ENCODE measurements around the gene MYL9.

The MYL9 gene

DNA sequence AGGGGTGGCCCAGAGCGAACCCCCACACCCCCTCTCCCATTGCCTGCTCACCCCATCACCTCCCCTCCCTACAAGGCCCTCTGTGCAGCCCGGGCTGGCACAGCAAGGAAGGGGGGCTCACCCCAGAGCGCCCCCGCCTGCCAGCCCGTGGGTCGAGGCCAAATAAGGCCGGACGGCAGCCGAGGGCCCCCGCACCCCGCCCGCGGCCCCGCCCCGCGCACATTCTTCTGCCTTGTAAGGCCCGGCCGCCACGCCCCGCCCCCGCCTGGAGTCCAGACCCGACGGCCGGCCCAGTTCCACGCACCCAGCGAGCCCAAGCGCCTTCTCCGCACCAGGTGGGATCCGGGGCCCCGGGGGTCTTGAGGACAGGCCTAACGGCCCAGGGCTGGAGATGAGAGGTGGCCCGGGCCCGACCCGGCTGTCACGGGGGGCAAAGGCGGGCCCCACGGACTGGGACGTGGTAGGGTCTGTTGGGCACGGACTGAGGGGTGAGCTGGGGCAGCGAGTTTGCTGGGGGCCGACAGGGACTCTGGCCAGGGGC is at the start of gene MYL9:
Gene MYL9 (plus strand): TSS at position 293 of the 541 bp plus-strand sequence. CDS start 3,366 bp downstream, outside the sequence.
- no peaks in the 10 kb centered on the region for H3K27me3 ChIP-seq (ENCODE audit: low read depth)
- no peaks in the 10 kb centered on the region for H3K36me3 ChIP-seq (replicated peaks)
- no peaks in the 10 kb centered on the region for H3K4me1 ChIP-seq
- no peak for DNase-seq (ENCODE audit: low spot score in 2 of 2)
- in situ Hi-C loops (cut with MboI; ENCODE audit: low sequenced_read_pairs), result no loop called here
- no peak within 1 kb of the TSS for H3K4me3 ChIP-seq
- H3K9me3 ChIP-seq, result no peaks in the 10 kb centered on the region

DNA sequence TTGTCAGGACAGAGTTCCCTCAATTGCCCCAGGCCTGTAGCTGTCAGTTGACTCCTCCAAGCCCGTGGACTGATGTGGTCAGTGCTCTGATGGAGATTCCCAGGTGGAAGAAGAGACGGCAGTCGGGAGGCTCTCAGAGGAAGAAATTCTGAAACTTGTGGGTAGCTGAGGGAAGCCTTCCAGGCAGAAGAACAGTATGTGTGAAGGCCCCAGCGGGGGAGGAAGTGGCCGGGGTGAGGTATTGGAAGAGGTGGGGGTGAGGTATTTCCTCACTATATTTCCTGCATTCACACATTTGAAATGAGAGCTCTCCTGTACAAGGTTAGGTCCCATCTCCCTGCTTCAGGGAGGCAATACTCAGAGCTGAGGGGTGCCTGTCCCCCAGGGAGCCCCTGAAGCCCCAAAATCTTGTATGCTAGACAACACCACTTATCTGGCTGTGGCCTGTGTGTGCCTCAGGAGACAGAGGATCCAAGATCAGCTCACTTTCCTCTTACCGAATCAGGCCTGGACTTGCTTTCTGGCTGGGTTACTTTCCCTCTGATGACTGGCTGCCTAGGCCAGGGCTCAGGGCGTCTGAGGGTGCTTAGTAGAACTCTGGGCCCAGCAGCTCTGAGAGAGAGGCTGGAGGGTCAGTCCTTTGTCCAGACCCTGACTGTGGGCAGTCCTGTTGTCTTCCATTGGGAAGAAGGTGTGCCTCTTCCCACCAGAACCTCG is 49.3 kb upstream of the MYL9 start:
- no peaks in the 10 kb centered on the region for H3K27me3 ChIP-seq (ENCODE audit: low read depth)
- no peaks in the 10 kb centered on the region for H3K4me1 ChIP-seq
- H3K9me3 ChIP-seq, result no peaks in the 10 kb centered on the region
- H3K4me3 ChIP-seq, result no peak overlapping the region
- no peak for DNase-seq (ENCODE audit: low spot score in 2 of 2)
- in situ Hi-C loops (cut with MboI; ENCODE audit: low sequenced_read_pairs), result no loop called here
- H3K36me3 ChIP-seq (replicated peaks), result peaks cover 3% of the 10 kb centered on the region

DNA sequence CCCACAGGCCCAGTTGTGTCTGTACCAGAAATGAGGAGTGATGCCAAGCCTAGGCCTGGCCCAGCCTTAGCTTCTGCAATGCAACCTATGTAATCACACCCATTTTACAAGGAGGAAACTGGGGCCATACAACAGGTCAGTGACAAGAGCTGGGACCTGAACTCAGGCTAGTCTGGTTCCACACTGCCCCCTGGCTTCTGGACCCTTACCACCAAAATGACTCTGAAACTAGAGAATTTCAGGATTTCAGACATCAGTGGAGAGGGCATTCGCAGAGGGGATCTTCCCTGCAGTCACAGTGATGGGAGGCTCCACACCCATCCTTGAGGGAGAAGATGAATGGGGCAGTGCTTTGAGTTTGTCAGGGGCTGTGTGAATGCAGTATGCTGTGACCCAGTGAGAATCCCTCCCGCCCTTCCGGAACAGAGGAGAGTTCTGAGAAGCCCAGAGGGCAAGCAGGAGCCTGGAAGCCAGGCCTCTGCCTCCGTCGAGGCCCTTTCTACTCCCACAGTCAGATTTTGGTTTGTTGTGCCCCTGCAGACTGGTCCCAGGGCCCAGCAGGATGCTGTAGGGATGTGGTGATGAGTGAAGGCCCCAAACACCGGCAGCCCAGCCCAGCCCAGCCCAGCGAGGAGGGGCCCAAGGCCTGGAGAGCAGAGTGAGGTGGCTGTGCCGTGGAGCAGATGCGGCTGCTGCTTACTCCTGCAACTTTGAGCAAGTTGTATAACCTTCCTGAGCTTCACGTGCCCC is 48.1 kb upstream of the MYL9 start:
- peaks cover 9% of the 10 kb centered on the region for H3K36me3 ChIP-seq (replicated peaks)
- H3K9me3 ChIP-seq, result no peaks in the 10 kb centered on the region
- DNase-seq (ENCODE audit: low spot score in 2 of 2), result peak in 1 of 2 experiments; percentile 30
- in situ Hi-C loops (cut with MboI; ENCODE audit: low sequenced_read_pairs), result no loop called here
- H3K4me3 ChIP-seq, result no peak overlapping the region
- H3K4me1 ChIP-seq, result no peaks in the 10 kb centered on the region
- no peaks in the 10 kb centered on the region for H3K27me3 ChIP-seq (ENCODE audit: low read depth)

- Histone ChIP-seq H3K4me1 (no peaks in the 10 kb centered on the region), H3K27me3 (ENCODE audit: low read depth) (no peaks in the 10 kb centered on the region), H3K4me3 (no peak overlapping the region), H3K9me3 (no peaks in the 10 kb centered on the region), H3K36me3 (replicated peaks) (peaks cover 9% of the 10 kb centered on the region)
- DNase-seq (ENCODE audit: low spot score in 2 of 2), result no peak
- in situ Hi-C loops (cut with MboI; ENCODE audit: low sequenced_read_pairs), result no loop called here
Measured at GRCh38 chr20:36493801-36494114, 47.6 kb upstream of the MYL9 start.

- DNase-seq (ENCODE audit: low spot score in 2 of 2), result no peak
- Histone ChIP-seq H3K27me3 (ENCODE audit: low read depth) (no peaks in the 10 kb centered on the region), H3K4me3 (no peak overlapping the region), H3K36me3 (replicated peaks) (peaks cover 14% of the 10 kb centered on the region), H3K9me3 (no peaks in the 10 kb centered on the region), H3K4me1 (no peaks in the 10 kb centered on the region)
- in situ Hi-C loops (cut with MboI; ENCODE audit: low sequenced_read_pairs), result no loop called here
Measured at GRCh38 chr20:36496707-36497669, 44.3 kb upstream of the MYL9 start.

- Histone ChIP-seq H3K4me1 (no peaks in the 10 kb centered on the region), H3K36me3 (replicated peaks) (peaks cover 14% of the 10 kb centered on the region), H3K9me3 (no peaks in the 10 kb centered on the region), H3K27me3 (ENCODE audit: low read depth) (no peaks in the 10 kb centered on the region), H3K4me3 (no peak overlapping the region)
- DNase-seq (ENCODE audit: low spot score in 2 of 2), result no peak
- in situ Hi-C loops (cut with MboI; ENCODE audit: low sequenced_read_pairs), result no loop called here
Measured at GRCh38 chr20:36497856-36498255, 43.5 kb upstream of the MYL9 start.

DNA sequence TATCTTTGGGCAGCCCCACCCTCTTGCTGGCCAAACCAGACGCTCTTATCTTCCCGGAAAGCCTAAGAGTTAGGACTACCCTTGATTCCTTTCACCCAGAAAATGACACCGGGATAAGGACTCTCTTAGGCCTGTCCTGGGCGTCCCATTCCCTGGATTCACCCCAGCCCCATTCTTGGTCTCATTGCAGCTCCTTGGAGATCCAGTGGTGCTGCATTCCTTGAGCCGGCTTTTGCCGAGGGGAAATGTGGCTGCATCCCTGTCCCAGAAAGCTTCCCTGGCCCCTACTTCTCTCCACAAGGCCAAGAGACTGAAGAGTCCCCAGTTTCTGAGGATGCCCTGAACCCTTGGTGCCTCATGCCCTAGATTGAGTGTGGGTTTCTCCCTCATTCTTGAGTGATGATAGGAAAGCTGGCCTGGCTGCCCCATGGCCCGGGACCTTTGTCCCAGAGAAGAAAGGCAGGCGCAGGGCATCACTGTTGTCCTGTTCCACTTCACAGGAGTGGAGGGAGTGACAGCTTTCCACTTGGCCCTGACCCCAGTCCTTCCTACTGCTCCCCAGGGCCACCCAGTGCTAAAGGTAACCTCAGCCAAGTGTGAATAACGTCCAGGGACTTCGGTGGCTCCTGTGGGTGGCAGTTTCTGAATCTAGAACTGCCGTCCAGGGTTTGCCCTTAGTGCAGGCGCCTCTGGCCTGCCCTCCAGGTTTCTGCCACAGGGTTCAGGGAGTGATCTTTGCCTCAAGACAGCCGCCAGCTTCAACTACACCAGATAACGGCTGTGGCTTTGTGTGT is 42.7 kb upstream of the MYL9 start:
- Histone ChIP-seq H3K27me3 (ENCODE audit: low read depth) (no peaks in the 10 kb centered on the region), H3K4me1 (no peaks in the 10 kb centered on the region), H3K36me3 (replicated peaks) (peaks cover 15% of the 10 kb centered on the region), H3K9me3 (no peaks in the 10 kb centered on the region), H3K4me3 (no peak overlapping the region)
- in situ Hi-C loops (cut with MboI; ENCODE audit: low sequenced_read_pairs), result no loop called here
- no peak for DNase-seq (ENCODE audit: low spot score in 2 of 2)

DNA sequence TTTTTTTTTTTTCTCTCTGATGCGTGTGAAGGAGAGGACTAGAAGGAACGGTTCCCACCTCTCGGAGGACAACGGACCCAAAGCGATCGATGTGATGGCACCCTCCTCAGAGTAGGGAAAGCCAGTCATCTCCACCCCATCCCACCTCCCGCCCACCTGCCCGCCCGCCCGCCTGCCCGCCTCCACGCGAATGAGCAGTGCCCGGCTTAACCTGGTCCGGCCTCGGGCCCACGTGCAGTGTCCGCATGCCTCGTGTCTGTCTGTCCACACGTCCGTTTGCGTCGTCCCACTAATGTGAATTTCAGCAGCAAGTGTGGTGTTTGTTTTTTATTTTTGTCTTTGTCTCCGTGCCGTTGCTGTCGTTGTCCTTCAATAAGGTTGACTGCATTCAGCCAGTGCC is 42.1 kb upstream of the MYL9 start:
- Histone ChIP-seq H3K4me1 (no peaks in the 10 kb centered on the region), H3K9me3 (no peaks in the 10 kb centered on the region), H3K36me3 (replicated peaks) (peaks cover 19% of the 10 kb centered on the region), H3K27me3 (ENCODE audit: low read depth) (no peaks in the 10 kb centered on the region), H3K4me3 (no peak overlapping the region)
- DNase-seq (ENCODE audit: low spot score in 2 of 2), result no peak
- in situ Hi-C loops (cut with MboI; ENCODE audit: low sequenced_read_pairs), result no loop called here

- DNase-seq (ENCODE audit: low spot score in 2 of 2), result no peak
- no peak overlapping the region for H3K4me3 ChIP-seq
- in situ Hi-C loops (cut with MboI; ENCODE audit: low sequenced_read_pairs), result no loop called here
- no peaks in the 10 kb centered on the region for H3K4me1 ChIP-seq
- H3K9me3 ChIP-seq, result no peaks in the 10 kb centered on the region
- no peaks in the 10 kb centered on the region for H3K27me3 ChIP-seq (ENCODE audit: low read depth)
- peaks cover 23% of the 10 kb centered on the region for H3K36me3 ChIP-seq (replicated peaks)
Measured at GRCh38 chr20:36499723-36500501, 41.4 kb upstream of the MYL9 start.

DNA sequence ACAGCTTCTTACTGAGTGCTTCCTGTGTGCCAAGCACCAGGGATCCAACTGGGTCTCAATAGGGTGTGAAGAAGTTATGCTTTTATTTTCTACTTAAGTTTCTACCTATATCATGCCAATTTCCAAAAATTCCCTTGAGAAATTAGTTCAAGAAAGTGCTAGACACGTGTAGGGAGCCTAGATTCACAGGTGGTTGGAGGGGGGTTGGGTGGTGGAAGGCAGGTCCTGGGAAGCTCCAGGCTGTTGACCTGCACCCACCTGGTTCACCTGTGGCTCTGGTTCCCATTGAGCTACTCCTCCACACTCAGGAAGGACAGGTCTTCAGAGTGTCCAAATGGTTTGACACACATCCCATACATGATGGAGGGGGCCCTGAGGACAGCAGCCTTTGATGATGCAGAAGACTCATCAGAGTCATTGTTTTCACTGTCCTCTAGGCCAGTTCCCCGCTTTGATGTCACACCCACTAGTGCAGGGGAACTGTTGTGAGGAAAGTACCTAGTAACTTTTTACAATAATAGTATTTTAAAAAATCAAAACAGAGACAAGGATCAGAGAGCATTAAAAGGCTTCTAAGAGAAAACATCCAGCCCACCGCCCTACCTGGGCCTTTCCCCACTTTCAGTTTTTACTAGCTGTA is 39.8 kb upstream of the MYL9 start:
- no peak for DNase-seq (ENCODE audit: low spot score in 2 of 2)
- Histone ChIP-seq H3K9me3 (no peaks in the 10 kb centered on the region), H3K4me1 (no peaks in the 10 kb centered on the region), H3K4me3 (no peak overlapping the region), H3K27me3 (ENCODE audit: low read depth) (no peaks in the 10 kb centered on the region), H3K36me3 (replicated peaks) (peaks cover 23% of the 10 kb centered on the region)
- in situ Hi-C loops (cut with MboI; ENCODE audit: low sequenced_read_pairs), result no loop called here

- Histone ChIP-seq H3K27me3 (ENCODE audit: low read depth) (no peaks in the 10 kb centered on the region), H3K36me3 (replicated peaks) (peaks cover 14% of the 10 kb centered on the region), H3K9me3 (no peaks in the 10 kb centered on the region), H3K4me3 (no peak overlapping the region), H3K4me1 (no peaks in the 10 kb centered on the region)
- in situ Hi-C loops (cut with MboI; ENCODE audit: low sequenced_read_pairs), result no loop called here
- DNase-seq (ENCODE audit: low spot score in 2 of 2), result no peak
Measured at GRCh38 chr20:36504295-36504694, 37.0 kb upstream of the MYL9 start.

GRCh38 chr20:36506253-36506652 is 35.1 kb upstream of the MYL9 start:
- H3K27me3 ChIP-seq (ENCODE audit: low read depth), result no peaks in the 10 kb centered on the region
- no peaks in the 10 kb centered on the region for H3K9me3 ChIP-seq
- peak in 1 of 2 experiments; percentile 11 for DNase-seq (ENCODE audit: low spot score in 2 of 2)
- H3K36me3 ChIP-seq (replicated peaks), result peaks cover 11% of the 10 kb centered on the region
- H3K4me3 ChIP-seq, result no peak overlapping the region
- in situ Hi-C loops (cut with MboI; ENCODE audit: low sequenced_read_pairs), result no loop called here
- no peaks in the 10 kb centered on the region for H3K4me1 ChIP-seq

All from HAP-1 (cell line).